Pancreas (tissue), 10 donors: ENCODE results near the gene YIPF3. TPM values are rescaled to one million over a fixed set of nuclear protein-coding genes. Genes with fewer than 3 reads are reported as not detected.

Experiments
- ATAC-seq, 4 donors: fragments of 200-7000 bp; cut with Tn5 transposase; one replicate each; pipeline versions ENCODE4 v1.8.0 to v1.9.1; 2020; ENCODE audit warnings: mild to moderate bottlenecking in 4 of 4, moderate library complexity in 4 of 4
- DNase-seq, 6 donors: peaks; one replicate each; pipeline ENCODE4 v3.0.0-alpha.2; 2020
- FAIRE-seq: peaks from 2 replicates; lab custom pipeline; 2012; peaks lifted over from hg19 to GRCh38; lab: Jason Lieb, UNC
- H3K27ac ChIP-seq, 4 donors: fragments of 200-600 bp; sonication (generic); 1 replicate in 3 of 4; 2 replicates in 1 of 4; pipeline versions ENCODE4 v1.5.0 to v1.8.0; 2020
- H3K27me3 ChIP-seq, 4 donors: fragments of 200-600 bp; one replicate each; pipeline ENCODE4 v1.8.0; 2021
- H3K36me3 ChIP-seq, 3 donors: fragments of 200-600 bp; sonication (generic) in 1 of 3; one replicate each; pipeline versions ENCODE4 v1.5.0 to v1.8.0; 2020 to 2021
- H3K4me1 ChIP-seq, 3 donors: fragments of 200-600 bp; one replicate each; pipeline ENCODE4 v1.8.0; 2021
- H3K4me3 ChIP-seq, 4 donors: fragments of 200-600 bp; sonication (generic) in 2 of 4; one replicate each; pipeline versions ENCODE4 v1.5.0 to v1.8.0; 2020 to 2021
- H3K9me3 ChIP-seq, 4 donors: fragments of 200-600 bp; one replicate each; pipeline ENCODE4 v1.8.0; 2021
- CTCF ChIP-seq, 4 donors: fragments of 200-600 bp; sonication (generic) in 3 of 4; IDR thresholded peaks; one replicate each; pipeline versions ENCODE4 v1.5.0 to v1.8.0; 2021; ENCODE audit warnings: antibody characterized with exemption in 4 of 4
- WGBS, 2 donors: extraction: QIAGEN DNeasy Blood & Tissue Kit; methylation state at CpG; one replicate each; pipeline ENCODE4 v1.1.7; 2013; 5-methylcytosine and 5-hydroxymethylcytosine counted together
- intact Hi-C, 3 donors: fragments of 100-400 bp; cut with DNase I; formaldehyde crosslinking; loops; one replicate each; pipeline versions ENCODE4 v1.11.1 to v1.14.2; 2022
- polyA plus RNA-seq, 2 donors: library from polyadenylated mRNA; stranded (reverse); fragments of 200-250 nt; gene quantifications; one replicate each; pipeline ENCODE4 v1.2.3, GENCODE V29; 2013
- total RNA-seq, 6 donors: library from RNA; stranded (reverse); fragmentation: NEBNext Ultra II Directional in 4 of 6; extraction: Animal tissue kit (Norgen Biotek cat#: 25700) in 4 of 6; gene quantifications; one replicate each; pipeline versions ENCODE4 v1.2.1 to v1.2.4, GENCODE V29; 2021 to 2023
- donor health status: healthy with polysubstance abuse.
- donor health status: DM: no; HTN: no; CAD: no; lungs with moderate emphysema.
- donor health status: DM: no; HTN: no; CAD: no.
- donor health status: control.
- donor health status: control.
- donor health status: Bipolar disorder and iron deficiency.
- donor health status: DM: yes; HTN: yes; CAD: no.
- donor health status: DM: no; HTN: no; CAD: no.
- donor health status: DM: no; HTN: no; CAD: no.
- donor health status: DM: yes; HTN: yes; CAD: no.

YIPF3 gene
- total and polyA plus RNA-seq, 8 donors: 60.3 to 92.2 (median 69.7) TPM

- Histone ChIP-seq H3K27ac (no peak overlapping the region), H3K27me3 (no peaks in the 10 kb centered on the region), H3K36me3 (peaks cover 0 to 55% (median 42%) of the 10 kb centered on the region in 3 donors), H3K4me3 (peak overlapping the region; percentile 78 to 97 (median 86)), H3K9me3 (no peaks in the 10 kb centered on the region), H3K4me1 (peaks cover 19 to 31% (median 24%) of the 10 kb centered on the region in 3 donors)
- no peak for DNase-seq
- intact Hi-C loops: no loop called here
- FAIRE-seq: no peak
- WGBS, 2 donors: 2 to 3% methylated on average over 10 of the region's 10 CpGs
- ATAC-seq: no peak
- no peak for TF ChIP-seq CTCF (IDR thresholded peaks at IDR 0.05)
Measured at GRCh38 chr6:43517505-43518357, 1.0 kb upstream of the YIPF3 start.

GRCh38 chr6:43516367-43516696 is 394 bp downstream of the YIPF3 start:
- Histone ChIP-seq H3K4me3 (peak overlapping the region; percentile 78 to 97 (median 86)), H3K36me3 (peaks cover 0 to 55% (median 38%) of the 10 kb centered on the region in 3 donors), H3K9me3 (no peaks in the 10 kb centered on the region), H3K4me1 (peaks cover 19 to 31% (median 24%) of the 10 kb centered on the region in 3 donors), H3K27ac (peak overlapping the region; percentile 67 to 84 (median 72)), H3K27me3 (no peaks in the 10 kb centered on the region)
- no peak for DNase-seq
- FAIRE-seq: no peak
- intact Hi-C loops: no loop called here
- no peak for TF ChIP-seq CTCF (IDR thresholded peaks at IDR 0.05)
- WGBS, 2 donors: 1% methylated on average over 10 of the region's 10 CpGs
- no peak for ATAC-seq

- WGBS, 2 donors: 29 to 42% methylated on average over 9 of the region's 9 CpGs
- intact Hi-C loops: no loop called here
- ATAC-seq (no peak), FAIRE-seq (no peak), DNase-seq (no peak)
- no peak for TF ChIP-seq CTCF (IDR thresholded peaks at IDR 0.05)
- Histone ChIP-seq H3K4me1 (peaks cover 19 to 31% (median 24%) of the 10 kb centered on the region in 3 donors), H3K27me3 (no peaks in the 10 kb centered on the region), H3K36me3 (peaks cover 0 to 53% (median 33%) of the 10 kb centered on the region in 3 donors), H3K9me3 (no peaks in the 10 kb centered on the region), H3K27ac (peak overlapping the region in 1 of 4 donors; percentile 67), H3K4me3 (peak overlapping the region; percentile 78 to 97 (median 86))
Measured at GRCh38 chr6:43515808-43516207, 918 bp downstream of the YIPF3 start.

GRCh38 chr6:43511824-43512415 is 4.8 kb downstream of the YIPF3 start:
- Histone ChIP-seq H3K4me3 (no peak overlapping the region), H3K9me3 (no peaks in the 10 kb centered on the region), H3K27me3 (no peaks in the 10 kb centered on the region), H3K4me1 (peaks cover 8 to 18% (median 16%) of the 10 kb centered on the region in 3 donors), H3K36me3 (peaks cover 0 to 40% (median 23%) of the 10 kb centered on the region in 3 donors), H3K27ac (no peak overlapping the region)
- no peak for DNase-seq
- intact Hi-C loops: no loop called here
- no peak for FAIRE-seq
- no peak for TF ChIP-seq CTCF (IDR thresholded peaks at IDR 0.05)
- WGBS, 2 donors: 87 to 90% methylated on average over 11 of the region's 11 CpGs
- no peak for ATAC-seq
